Measurements from ENCODE around the gene EXOSC10. TPM values are rescaled to one million over a fixed set of nuclear protein-coding genes. Genes with fewer than 3 reads are reported as not detected.

The EXOSC10 gene
- total and polyA plus RNA-seq, 2 donors from 2014 or later, result 26.2 to 46.8 TPM

DNA sequence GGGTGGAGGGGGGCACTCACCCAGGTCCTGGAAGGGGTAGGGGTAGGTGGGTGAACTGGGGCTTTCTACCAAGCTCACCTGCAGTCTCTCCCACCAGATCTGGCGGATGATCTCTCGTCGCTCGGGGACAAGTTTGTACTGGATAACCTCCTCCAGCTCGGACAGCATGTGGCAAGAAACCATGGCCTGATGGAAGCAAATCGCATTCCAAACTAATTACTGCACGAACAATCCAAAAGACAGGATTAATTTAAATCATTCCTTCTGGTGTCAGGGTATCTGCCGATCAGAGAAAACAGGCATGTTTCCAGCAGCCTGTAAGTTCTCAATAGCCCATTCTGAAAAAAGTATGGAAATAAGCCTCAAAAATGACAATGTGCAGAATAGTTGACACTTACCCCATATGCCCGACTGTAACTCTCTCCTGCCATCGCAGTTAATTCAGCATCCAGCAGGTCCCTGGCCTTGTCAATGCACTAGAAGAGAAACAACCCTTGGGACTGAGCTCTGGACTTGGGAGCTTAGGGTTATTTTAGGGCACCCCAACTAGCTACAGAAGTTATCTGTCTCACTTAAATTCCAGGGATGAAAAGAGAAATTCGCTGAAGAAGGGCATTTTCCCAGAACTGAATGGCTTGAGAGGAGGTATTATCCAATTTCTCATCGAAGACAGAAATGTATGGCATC lies 45.0 kb upstream of the EXOSC10 start:
- Histone ChIP-seq H3K4me3 (ENCODE audit: low read length in 3 of 3) (no peak overlapping the region), H3K9me3 (ENCODE audit: control insufficient read depth in 2 of 3, insufficient read depth in 1 of 3, low read length in 3 of 3) (no peaks in the 10 kb centered on the region), H3K36me3 (ENCODE audit: control insufficient read depth in 2 of 3, insufficient read depth in 3 of 3, low read length in 3 of 3) (peaks cover 6 to 44% (median 34%) of the 10 kb centered on the region in 3 donors), H3K4me1 (ENCODE audit: control insufficient read depth in 2 of 3, insufficient read depth in 2 of 3, low read depth in 1 of 3, low read length in 3 of 3) (no peaks in the 10 kb centered on the region), H3K27ac (ENCODE audit: low read depth in 2 of 2, low read length in 2 of 2) (no peak overlapping the region), H3K27me3 (ENCODE audit: control insufficient read depth, insufficient read depth, low read length) (no peaks in the 10 kb centered on the region), H3K9ac (ENCODE audit: low read length in 3 of 3) (no peak overlapping the region)
- intact Hi-C loops (cut with DNase I), result no loop called here
- DNase-seq, result no peak
- TF ChIP-seq, protein P1, sequence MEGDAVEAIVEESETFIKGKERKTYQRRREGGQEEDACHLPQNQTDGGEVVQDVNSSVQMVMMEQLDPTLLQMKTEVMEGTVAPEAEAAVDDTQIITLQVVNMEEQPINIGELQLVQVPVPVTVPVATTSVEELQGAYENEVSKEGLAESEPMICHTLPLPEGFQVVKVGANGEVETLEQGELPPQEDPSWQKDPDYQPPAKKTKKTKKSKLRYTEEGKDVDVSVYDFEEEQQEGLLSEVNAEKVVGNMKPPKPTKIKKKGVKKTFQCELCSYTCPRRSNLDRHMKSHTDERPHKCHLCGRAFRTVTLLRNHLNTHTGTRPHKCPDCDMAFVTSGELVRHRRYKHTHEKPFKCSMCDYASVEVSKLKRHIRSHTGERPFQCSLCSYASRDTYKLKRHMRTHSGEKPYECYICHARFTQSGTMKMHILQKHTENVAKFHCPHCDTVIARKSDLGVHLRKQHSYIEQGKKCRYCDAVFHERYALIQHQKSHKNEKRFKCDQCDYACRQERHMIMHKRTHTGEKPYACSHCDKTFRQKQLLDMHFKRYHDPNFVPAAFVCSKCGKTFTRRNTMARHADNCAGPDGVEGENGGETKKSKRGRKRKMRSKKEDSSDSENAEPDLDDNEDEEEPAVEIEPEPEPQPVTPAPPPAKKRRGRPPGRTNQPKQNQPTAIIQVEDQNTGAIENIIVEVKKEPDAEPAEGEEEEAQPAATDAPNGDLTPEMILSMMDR (IDR thresholded peaks at IDR 0.05; ENCODE audit: borderline replicate concordance, extremely low read depth, insufficient read depth), result no peak
- no peak for FAIRE-seq

DNA sequence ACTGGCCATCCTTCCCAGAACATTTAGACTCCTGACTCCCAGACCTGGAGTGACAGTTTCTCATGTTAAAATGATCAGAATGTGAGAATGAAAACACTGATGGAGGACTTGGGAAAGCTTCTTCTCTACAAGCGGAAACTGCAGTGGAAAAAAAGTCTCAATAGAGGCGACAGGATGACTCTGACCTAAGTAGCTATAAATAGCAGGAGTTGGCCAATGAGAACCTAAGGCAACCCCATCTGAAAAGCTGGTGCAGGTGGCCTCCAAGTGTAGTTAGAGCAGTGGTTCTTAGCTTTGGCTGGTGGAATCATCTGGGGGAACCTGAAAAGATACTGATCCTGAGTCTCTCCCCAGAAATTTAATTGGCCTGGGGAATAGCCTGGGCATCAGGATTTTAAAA lies 44.2 kb upstream of the EXOSC10 start:
- FAIRE-seq, result no peak
- Histone ChIP-seq H3K9ac (ENCODE audit: low read length in 3 of 3) (no peak overlapping the region), H3K9me3 (ENCODE audit: control insufficient read depth in 2 of 3, insufficient read depth in 1 of 3, low read length in 3 of 3) (no peaks in the 10 kb centered on the region), H3K4me3 (ENCODE audit: low read length in 3 of 3) (no peak overlapping the region), H3K36me3 (ENCODE audit: control insufficient read depth in 2 of 3, insufficient read depth in 3 of 3, low read length in 3 of 3) (peaks cover 7 to 43% (median 31%) of the 10 kb centered on the region in 3 donors), H3K4me1 (ENCODE audit: control insufficient read depth in 2 of 3, insufficient read depth in 2 of 3, low read depth in 1 of 3, low read length in 3 of 3) (no peaks in the 10 kb centered on the region), H3K27me3 (ENCODE audit: control insufficient read depth, insufficient read depth, low read length) (no peaks in the 10 kb centered on the region), H3K27ac (ENCODE audit: low read depth in 2 of 2, low read length in 2 of 2) (no peak overlapping the region)
- TF ChIP-seq, protein P1 (IDR thresholded peaks at IDR 0.05; ENCODE audit: borderline replicate concordance, extremely low read depth, insufficient read depth), result no peak
- intact Hi-C loops (cut with DNase I), result no loop called here
- no peak for DNase-seq

DNA sequence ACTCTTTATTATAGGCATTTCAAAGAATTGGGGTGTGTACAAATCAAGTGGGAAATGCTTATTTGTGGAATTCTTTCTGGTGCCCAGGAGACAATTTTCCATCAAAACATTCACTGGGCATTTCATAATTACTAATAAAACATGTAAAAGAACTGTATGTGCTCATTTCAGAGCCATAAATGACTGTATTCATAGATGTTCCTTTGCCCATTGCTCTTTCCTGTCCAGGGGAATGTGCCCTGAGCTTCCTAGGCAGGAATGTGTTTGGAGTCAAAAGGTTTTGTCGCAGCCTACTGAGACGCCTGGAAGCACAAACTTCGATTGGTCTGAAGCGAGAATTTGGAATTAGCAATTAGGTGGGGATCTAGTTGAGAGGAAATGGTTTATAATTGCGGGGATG lies 43.7 kb upstream of the EXOSC10 start:
- H3K36me3 ChIP-seq (ENCODE audit: control insufficient read depth in 2 of 3, insufficient read depth in 3 of 3, low read length in 3 of 3), result peaks cover 6 to 47% (median 35%) of the 10 kb centered on the region in 3 donors
- H3K4me3 ChIP-seq (ENCODE audit: low read length in 3 of 3), result no peak overlapping the region
- no peaks in the 10 kb centered on the region for H3K4me1 ChIP-seq (ENCODE audit: control insufficient read depth in 2 of 3, insufficient read depth in 2 of 3, low read depth in 1 of 3, low read length in 3 of 3)
- H3K27ac ChIP-seq (ENCODE audit: low read depth in 2 of 2, low read length in 2 of 2), result no peak overlapping the region
- intact Hi-C loops (cut with DNase I), result no loop called here
- no peaks in the 10 kb centered on the region for H3K27me3 ChIP-seq (ENCODE audit: control insufficient read depth, insufficient read depth, low read length)
- FAIRE-seq, result no peak
- H3K9ac ChIP-seq (ENCODE audit: low read length in 3 of 3), result no peak overlapping the region
- no peaks in the 10 kb centered on the region for H3K9me3 ChIP-seq (ENCODE audit: control insufficient read depth in 2 of 3, insufficient read depth in 1 of 3, low read length in 3 of 3)
- no peak for DNase-seq
- TF ChIP-seq, protein P1 (IDR thresholded peaks at IDR 0.05; ENCODE audit: borderline replicate concordance, extremely low read depth, insufficient read depth), result no peak

Measured in kidney (tissue), 14 donors.